ENCODE measurements around the gene ACOX1. TPM values are rescaled to one million over a fixed set of nuclear protein-coding genes. Genes with fewer than 3 reads are reported as not detected.

ACOX1 gene
- total RNA-seq, 1 donor from 2014 or later: 75.2 TPM

DNA sequence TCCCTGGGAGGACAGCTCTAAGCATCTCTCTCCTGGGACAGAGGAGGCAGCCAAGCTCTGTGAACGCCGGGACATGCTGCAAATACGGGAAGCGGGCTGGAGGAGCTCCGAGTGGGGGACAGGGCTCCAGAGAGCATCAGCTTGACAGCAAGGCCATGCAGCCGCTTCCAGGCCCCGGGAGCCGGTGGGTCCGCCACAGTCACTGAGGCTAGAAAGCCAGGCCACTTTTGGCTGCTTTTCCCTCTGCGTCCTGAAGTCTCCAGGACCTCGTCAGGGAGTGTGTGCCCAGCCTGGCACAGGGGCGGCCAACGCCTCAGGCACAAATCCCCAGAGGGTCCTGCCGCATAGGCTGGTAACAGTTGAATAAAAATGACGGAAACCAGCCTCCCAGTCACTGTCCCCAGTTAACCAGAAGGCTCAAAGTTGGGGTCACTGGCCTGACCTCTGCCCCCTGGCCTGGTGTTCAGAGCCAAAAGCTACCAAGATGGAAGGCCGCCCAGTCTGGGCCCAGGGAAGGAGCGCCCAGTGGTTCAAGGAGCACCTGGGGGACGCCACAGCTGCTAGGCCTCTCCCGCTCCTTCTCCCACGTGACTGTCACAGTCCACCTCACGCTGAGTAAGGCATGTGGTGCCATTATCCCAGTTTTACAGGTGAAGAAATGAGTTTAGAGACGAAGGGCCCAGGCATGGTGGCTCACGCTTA lies 79.0 kb downstream of the ACOX1 start:
- ATAC-seq (no peak), DNase-seq (peak; percentile 64)
- TF ChIP-seq, protein P1, sequence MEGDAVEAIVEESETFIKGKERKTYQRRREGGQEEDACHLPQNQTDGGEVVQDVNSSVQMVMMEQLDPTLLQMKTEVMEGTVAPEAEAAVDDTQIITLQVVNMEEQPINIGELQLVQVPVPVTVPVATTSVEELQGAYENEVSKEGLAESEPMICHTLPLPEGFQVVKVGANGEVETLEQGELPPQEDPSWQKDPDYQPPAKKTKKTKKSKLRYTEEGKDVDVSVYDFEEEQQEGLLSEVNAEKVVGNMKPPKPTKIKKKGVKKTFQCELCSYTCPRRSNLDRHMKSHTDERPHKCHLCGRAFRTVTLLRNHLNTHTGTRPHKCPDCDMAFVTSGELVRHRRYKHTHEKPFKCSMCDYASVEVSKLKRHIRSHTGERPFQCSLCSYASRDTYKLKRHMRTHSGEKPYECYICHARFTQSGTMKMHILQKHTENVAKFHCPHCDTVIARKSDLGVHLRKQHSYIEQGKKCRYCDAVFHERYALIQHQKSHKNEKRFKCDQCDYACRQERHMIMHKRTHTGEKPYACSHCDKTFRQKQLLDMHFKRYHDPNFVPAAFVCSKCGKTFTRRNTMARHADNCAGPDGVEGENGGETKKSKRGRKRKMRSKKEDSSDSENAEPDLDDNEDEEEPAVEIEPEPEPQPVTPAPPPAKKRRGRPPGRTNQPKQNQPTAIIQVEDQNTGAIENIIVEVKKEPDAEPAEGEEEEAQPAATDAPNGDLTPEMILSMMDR (IDR thresholded peaks at IDR 0.05): no peak
- H3K4me3 ChIP-seq: no peak overlapping the region
- peaks cover 20% of the 10 kb centered on the region for H3K4me1 ChIP-seq
- no peaks in the 10 kb centered on the region for H3K9me3 ChIP-seq
- intact Hi-C loops (cut with DNase I): no loop called here
- no peaks in the 10 kb centered on the region for H3K27me3 ChIP-seq
- peaks cover 52% of the 10 kb centered on the region for H3K36me3 ChIP-seq
- H3K27ac ChIP-seq: no peak overlapping the region

DNA sequence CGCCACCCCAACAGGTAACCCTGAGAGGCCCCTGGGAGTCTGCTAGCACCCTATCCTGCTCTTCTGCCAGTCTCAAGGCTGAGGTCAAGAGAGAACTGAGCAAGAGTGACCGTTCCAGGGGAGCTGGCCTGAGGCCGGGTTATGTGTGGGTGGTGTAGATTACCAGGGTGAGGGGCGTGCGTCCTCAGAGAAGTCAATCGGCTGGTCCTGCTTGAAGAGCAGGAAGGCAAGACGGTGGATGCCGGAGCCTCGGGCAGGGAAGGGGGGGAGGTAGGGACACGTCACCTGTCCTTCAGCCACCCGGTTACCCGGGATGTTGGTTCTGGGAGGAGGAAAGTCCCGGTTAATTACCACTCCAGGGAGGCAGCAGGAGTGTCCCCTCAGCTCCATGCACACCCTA lies 79.6 kb downstream of the ACOX1 start:
- Histone ChIP-seq H3K27ac (no peak overlapping the region), H3K27me3 (no peaks in the 10 kb centered on the region), H3K36me3 (peaks cover 52% of the 10 kb centered on the region), H3K4me1 (peaks cover 24% of the 10 kb centered on the region), H3K4me3 (no peak overlapping the region), H3K9me3 (no peaks in the 10 kb centered on the region)
- intact Hi-C loops (cut with DNase I): no loop called here
- DNase-seq (no peak), ATAC-seq (no peak)
- TF ChIP-seq, protein P1 (IDR thresholded peaks at IDR 0.05): no peak

GRCh38 chr17:75898791-75899190 lies 80.2 kb downstream of the ACOX1 start:
- Histone ChIP-seq H3K4me3 (no peak overlapping the region), H3K27ac (no peak overlapping the region), H3K4me1 (peaks cover 20% of the 10 kb centered on the region), H3K36me3 (peaks cover 52% of the 10 kb centered on the region), H3K27me3 (no peaks in the 10 kb centered on the region), H3K9me3 (no peaks in the 10 kb centered on the region)
- no peak for DNase-seq
- TF ChIP-seq, protein P1 (IDR thresholded peaks at IDR 0.05): no peak
- ATAC-seq: no peak
- intact Hi-C loops (cut with DNase I): no loop called here

- no peaks in the 10 kb centered on the region for H3K9me3 ChIP-seq
- no peak overlapping the region for H3K4me3 ChIP-seq
- H3K36me3 ChIP-seq: peaks cover 52% of the 10 kb centered on the region
- no peak for DNase-seq
- TF ChIP-seq, protein P1 (IDR thresholded peaks at IDR 0.05): no peak
- ATAC-seq: no peak
- intact Hi-C loops (cut with DNase I): no loop called here
- no peaks in the 10 kb centered on the region for H3K27me3 ChIP-seq
- peaks cover 13% of the 10 kb centered on the region for H3K4me1 ChIP-seq
- H3K27ac ChIP-seq: no peak overlapping the region
These were observed 80.9 kb downstream of the ACOX1 start for GRCh38 chr17:75898065-75898464.

- ATAC-seq (no peak), DNase-seq (peak; percentile 66)
- Histone ChIP-seq H3K36me3 (peaks cover 47% of the 10 kb centered on the region), H3K27me3 (no peaks in the 10 kb centered on the region), H3K4me1 (peaks cover 13% of the 10 kb centered on the region), H3K9me3 (no peaks in the 10 kb centered on the region), H3K4me3 (peak overlapping the region; percentile 77), H3K27ac (peak overlapping the region; percentile 95)
- intact Hi-C loops (cut with DNase I): no loop called here
- TF ChIP-seq, protein P1 (IDR thresholded peaks at IDR 0.05): no peak
These were observed 81.6 kb downstream of the ACOX1 start for GRCh38 chr17:75897160-75898019.

Measured in upper lobe of right lung (tissue), 1 donor.